ENCODE data around the gene CBX2. TPM values are rescaled to one million over a fixed set of nuclear protein-coding genes. Genes with fewer than 3 reads are reported as not detected.
A peak's percentile ranks its signal among the peaks of the same experiment; 100 is the strongest.

CBX2 gene
- total RNA-seq, 1 donor from 2014 or later: 4.6 TPM

DNA sequence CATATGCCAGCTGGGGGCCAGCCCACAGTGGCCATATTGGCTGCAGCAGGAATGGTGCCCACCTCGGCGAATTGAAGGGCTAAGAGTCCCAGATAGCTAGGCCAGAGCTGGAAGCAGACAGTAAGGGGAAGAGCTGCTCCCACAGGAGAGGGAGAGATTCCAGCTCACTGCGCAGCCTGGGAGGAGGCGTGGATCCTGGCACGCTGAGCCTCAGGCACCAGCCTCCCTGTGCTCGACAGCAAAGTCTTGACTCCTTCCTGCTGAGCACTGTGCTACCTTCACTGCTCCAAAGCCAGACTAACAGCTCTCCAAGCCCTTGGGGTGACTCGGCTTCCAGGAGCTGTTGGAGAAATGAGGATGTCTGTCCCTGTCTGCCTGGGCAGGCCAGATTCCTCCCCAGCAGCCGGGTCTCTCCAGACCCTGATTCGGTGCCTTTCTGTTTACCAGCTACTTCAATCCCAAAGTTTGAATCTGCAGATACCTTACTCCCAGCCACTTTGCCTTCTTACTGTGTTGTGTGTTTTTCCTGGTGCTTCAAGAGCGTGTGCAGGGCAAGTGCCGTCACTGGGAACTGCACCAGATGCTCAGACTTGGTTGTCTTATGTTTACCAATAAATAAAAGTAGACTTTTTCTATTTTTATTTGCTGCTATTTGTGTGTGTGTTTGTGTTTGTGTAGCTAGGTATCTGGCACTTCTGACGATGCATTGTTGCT lies 9.1 kb downstream of the CBX2 start:
- no peak overlapping the region for H3K4me3 ChIP-seq
- no peak for TF ChIP-seq CTCF (IDR thresholded peaks at IDR 0.05)
- H3K4me1 ChIP-seq: peaks cover 0 to under 1% of the 10 kb centered on the region in 2 donors
- no peaks in the 10 kb centered on the region for H3K36me3 ChIP-seq
- H3K27ac ChIP-seq: no peak overlapping the region
- H3K27me3 ChIP-seq: peaks cover 32% of the 10 kb centered on the region
- intact Hi-C loops (cut with DNase I): no loop called here
- H3K9me3 ChIP-seq: no peaks in the 10 kb centered on the region
- DNase-seq (ENCODE audit: low spot score in 2 of 2): no peak

GRCh38 chr17:79788455-79788854 lies 10.5 kb downstream of the CBX2 start:
- DNase-seq (ENCODE audit: low spot score in 2 of 2): no peak
- Histone ChIP-seq H3K9me3 (no peaks in the 10 kb centered on the region), H3K4me1 (peaks cover 2 to 12% of the 10 kb centered on the region in 2 donors), H3K4me3 (no peak overlapping the region), H3K27ac (no peak overlapping the region), H3K36me3 (no peaks in the 10 kb centered on the region), H3K27me3 (peaks cover 43% of the 10 kb centered on the region)
- TF ChIP-seq CTCF (IDR thresholded peaks at IDR 0.05): no peak
- intact Hi-C loops (cut with DNase I): no loop called here

- no peak for TF ChIP-seq CTCF (IDR thresholded peaks at IDR 0.05)
- intact Hi-C loops (cut with DNase I): no loop called here
- Histone ChIP-seq H3K4me3 (no peak overlapping the region), H3K36me3 (no peaks in the 10 kb centered on the region), H3K27ac (no peak overlapping the region), H3K9me3 (no peaks in the 10 kb centered on the region), H3K4me1 (peaks cover 4 to 12% of the 10 kb centered on the region in 2 donors), H3K27me3 (peaks cover 46% of the 10 kb centered on the region)
- DNase-seq (ENCODE audit: low spot score in 2 of 2): no peak
Measured at GRCh38 chr17:79788989-79789942, 11.3 kb downstream of the CBX2 start.

DNA sequence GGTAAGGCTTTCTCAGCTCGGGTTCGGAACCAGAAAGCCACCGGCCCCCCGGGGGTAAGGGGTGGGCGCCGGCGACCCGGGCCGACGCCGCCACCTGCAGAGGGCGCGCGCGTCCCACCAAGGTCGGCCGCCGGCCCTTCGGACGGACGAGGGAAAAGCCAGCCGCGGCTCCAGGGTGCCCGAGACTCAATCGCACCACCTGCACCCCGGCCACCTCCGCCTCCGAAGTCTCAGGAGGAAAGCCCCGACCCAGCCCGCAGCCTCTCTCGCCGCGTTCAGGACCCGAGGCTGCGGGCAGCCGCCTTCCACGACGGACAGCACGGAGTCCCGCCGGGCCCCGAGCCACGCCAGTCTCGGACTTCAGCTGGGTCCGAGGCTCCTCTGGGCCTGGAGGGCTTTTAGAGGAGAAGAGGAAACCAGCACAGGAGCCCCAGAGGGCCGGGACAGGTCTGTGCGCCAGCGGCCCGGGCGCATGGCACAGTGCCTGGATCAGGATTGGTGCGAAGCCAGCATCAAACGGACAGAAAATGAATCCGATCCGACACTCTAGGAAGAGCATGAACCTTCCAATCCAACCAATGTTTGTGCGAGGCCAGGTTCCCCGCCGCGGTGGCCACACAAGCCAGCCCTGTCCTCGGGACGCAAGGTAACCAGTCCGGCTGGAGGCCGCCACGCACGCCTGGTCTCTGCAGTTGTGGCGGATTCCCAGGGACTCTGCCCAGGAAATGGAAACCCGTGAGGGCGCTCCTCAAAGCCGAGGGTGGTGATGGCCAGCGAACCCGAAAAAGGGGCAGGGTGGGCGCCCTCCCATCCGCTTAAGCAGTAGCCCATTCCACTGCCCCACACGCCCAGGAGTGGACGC lies 12.2 kb downstream of the CBX2 start:
- Histone ChIP-seq H3K27ac (no peak overlapping the region), H3K4me1 (peaks cover 4 to 12% of the 10 kb centered on the region in 2 donors), H3K9me3 (no peaks in the 10 kb centered on the region), H3K27me3 (peaks cover 46% of the 10 kb centered on the region), H3K36me3 (no peaks in the 10 kb centered on the region), H3K4me3 (no peak overlapping the region)
- TF ChIP-seq CTCF (IDR thresholded peaks at IDR 0.05): peak; percentile 54 to 76 (median 61)
- intact Hi-C loops (cut with DNase I): loop anchor here (2.0 kb wide), 1 partner anchor 201 kb away; no protein-coding TSS in a partner anchor
- DNase-seq (ENCODE audit: low spot score in 2 of 2): no peak

Measured in ascending aorta (tissue), 2 donors.